LoVo (cell line): ENCODE data around the gene MS4A3.
"Not testable (repeated sequence)": the region's sequence is repeated elsewhere in the genome, so short reads cannot be mapped to it uniquely, and the experiment has no call there.

Experiments used
- DNase-seq: peaks from one replicate; pipeline ENCODE4 v3.0.0-alpha.2; 2016; ENCODE audit warnings: low spot score

Gene MS4A3, protein sequence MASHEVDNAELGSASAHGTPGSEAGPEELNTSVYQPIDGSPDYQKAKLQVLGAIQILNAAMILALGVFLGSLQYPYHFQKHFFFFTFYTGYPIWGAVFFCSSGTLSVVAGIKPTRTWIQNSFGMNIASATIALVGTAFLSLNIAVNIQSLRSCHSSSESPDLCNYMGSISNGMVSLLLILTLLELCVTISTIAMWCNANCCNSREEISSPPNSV

DNA sequence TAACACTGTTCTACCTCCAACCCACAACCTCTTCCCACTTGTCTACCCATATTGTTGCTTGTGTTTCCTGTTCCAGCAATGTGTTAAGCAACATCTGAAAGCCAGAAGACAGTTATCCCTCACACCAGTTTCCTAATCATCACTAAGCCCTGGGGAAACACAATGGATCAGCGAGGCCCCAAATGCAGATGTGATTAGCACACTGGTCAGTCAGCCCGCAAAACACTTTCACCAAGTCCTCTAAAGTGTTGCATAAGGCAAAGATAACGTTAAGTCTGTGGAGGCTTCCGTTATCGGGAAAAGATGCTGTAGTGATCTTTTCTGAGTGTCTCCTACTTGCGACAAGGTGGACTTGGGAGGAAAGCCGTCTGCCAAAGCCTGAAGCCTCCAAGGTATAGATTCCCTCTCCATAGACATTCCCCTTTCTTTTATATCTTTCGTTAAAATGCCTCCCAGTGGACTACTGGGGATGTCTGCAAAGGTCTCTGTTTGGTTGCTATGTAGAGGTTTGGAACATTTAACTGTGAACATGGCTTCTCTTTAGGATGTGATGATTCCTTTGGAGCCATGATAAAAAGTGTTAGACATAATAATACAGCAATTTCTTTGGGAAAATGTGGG is at the start of gene MS4A3:
Gene MS4A3 (plus strand): TSS at position 317 of the 621 bp plus-strand sequence. CDS start 4,496 bp downstream, outside the sequence.
- DNase-seq, result no peak

DNA sequence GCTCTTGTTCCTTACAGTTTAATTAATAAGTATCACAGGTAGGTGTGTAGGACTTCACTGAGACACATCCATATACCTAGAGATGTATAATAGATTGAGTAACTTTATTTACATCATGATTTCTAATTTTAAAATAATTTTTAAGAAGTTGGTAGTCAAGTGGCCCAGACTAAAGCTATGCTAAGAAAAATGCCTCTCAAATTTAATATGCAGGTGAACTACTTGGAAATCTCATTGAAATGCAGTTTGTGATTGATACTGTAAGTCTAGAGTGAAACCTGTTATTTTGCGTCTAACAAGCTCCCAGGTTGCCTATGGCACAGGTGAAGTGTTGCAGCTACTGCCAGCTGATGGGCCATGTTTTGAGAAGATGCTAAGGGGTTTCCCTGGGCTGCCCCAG is 39.6 kb upstream of the MS4A3 start, which contains the start of gene OOSP4B:
Gene OOSP4B (plus strand): TSS at position 301 of the 400 bp plus-strand sequence.
- DNase-seq, result no peak

DNA sequence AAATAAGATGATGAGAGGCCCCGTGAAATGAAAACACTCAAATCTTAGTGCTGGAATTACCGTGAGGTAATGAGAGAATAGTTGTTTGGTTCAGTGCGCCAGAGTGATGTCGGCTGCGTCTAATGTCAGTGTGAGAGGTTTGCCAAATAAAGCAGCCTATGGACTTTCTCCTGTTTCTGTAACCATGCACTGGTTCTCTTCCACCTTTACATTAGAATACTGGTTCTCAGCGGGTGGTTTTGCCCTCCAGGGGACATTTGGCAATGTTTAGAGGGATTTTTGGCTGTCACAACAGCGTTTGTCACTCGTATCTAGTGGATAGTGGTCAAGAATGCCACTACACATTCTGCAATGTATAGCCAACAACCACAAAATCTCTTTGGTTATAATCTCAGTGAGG is 38.4 kb upstream of the MS4A3 start:
- DNase-seq, result no peak

DNA sequence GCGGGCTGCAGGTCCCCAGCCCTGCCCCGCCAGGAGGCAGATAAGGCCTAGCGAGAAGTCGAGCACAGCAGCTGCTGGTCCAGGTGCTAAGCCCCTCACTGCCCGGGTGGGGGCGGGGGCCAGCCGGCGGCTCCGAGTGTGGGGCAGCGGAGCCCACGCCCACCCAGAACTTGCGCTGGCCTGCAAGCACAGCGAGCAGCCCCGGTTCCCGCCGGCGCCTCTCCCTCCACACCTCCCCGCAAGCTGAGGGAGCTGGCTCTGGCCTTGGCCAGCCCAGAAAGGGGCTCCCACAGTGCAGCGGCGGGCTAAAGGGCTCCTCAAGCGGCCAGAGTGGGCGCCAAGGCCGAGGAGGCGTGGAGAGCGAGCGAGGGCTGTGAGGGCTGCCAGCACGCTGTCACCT is 36.1 kb upstream of the MS4A3 start:
- not testable (repeated sequence) for DNase-seq

DNA sequence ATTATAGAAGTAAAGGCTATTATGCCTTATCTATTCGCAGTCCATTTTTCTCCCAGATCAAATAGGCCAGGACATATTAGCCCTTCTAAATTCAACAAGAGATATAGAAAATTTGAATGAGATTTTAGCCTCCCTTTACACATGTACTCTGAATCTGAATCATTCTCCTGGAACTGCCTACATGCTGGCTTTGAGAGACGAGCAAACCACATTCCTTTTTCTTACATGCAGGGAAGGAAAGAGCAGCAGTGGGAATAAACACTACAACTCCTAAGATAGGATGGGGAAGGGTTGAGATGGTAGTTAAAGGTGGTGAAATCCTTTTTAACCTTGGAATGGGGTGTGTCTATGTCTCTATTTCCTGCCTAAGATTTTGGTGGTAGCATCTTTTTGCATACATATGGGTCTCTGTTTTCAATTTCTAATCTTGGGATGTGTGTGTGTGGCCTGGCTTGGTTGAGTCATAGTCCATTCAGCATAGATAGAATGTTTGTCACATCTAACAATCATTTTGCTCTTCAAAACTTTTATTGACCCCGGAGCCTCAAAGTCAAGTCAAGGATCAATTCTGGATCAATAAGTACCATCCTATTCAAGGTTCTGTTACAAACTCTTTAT is 27.3 kb upstream of the MS4A3 start:
- DNase-seq, result no peak

DNA sequence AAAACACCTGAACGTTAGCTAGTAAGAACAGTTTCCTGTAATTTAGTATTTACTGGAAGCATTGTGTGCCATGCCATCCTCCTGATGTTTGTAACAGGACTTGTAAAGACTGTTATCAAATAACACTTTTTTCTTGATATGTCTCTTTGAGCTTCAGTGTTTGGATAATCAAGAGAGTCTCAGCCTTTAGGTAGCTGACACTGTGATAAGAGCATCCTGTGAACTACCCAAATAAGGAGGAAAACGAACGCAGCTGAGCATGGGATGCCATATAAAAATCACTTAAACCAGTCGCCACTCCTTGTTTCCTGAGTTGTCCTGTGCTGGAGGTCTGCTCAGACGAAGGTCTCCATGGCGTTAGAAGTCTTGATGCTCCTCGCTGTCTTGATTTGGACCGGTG is 16.4 kb upstream of the MS4A3 start, which contains the start of gene OOSP2:
Gene OOSP2 (plus strand): TSS at position 301 of the 400 bp plus-strand sequence. CDS start 51 bp downstream, at position 352.
- no peak for DNase-seq

DNA sequence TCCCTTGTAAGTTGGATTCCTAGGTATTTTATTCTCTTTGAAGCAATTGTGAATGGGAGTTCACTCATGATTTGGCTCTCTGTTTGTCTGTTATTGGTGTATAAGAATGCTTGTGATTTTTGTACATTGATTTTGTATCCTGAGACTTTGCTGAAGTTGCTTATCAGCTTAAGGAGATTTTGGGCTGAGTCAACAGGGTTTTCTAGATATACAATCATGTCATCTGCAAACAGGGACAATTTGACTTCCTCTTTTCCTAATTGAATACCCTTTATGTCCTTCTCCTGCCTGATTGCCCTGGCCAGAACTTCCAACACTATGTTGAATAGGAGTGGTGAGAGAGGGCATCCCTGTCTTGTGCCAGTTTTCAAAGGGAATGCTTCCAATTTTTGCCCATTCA is 6.0 kb upstream of the MS4A3 start:
- not testable (repeated sequence) for DNase-seq

DNA sequence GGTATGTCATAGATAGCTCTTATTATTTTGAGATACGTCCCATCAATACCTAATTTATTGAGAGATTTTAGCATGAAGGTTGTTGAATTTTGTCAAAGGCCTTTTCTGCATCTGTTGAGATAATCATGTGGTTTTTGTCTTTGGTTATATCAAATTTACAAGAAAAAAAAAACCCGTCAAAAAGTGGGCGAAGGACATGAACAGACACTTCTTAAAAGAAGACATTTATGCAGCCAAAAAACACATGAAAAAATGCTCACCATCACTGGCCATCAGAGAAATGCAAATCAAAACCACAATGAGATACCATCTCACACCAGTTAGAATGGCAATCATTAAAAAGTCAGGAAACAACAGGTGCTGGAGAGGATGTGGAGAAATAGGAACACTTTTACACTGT is 5.6 kb upstream of the MS4A3 start:
- DNase-seq, result not testable (repeated sequence)

DNA sequence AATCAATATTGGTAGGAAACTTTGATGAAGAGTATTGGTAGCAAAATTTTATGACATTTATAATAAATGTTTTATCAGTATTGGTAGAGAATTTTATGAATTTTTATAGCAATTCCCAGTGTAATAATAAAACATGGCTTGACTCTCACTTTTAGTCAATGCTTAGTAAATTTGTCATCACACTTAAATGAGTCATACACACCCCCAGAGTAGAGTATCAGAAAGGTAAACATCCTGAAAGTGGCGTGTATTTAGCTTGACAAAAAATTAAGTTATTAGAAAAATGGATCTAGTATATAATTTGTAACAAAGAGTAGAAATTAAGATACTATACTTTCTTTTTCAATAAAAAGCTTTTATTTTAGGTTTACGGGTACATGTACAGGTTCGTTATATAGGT is 2.6 kb downstream of the MS4A3 start:
- no peak for DNase-seq

DNA sequence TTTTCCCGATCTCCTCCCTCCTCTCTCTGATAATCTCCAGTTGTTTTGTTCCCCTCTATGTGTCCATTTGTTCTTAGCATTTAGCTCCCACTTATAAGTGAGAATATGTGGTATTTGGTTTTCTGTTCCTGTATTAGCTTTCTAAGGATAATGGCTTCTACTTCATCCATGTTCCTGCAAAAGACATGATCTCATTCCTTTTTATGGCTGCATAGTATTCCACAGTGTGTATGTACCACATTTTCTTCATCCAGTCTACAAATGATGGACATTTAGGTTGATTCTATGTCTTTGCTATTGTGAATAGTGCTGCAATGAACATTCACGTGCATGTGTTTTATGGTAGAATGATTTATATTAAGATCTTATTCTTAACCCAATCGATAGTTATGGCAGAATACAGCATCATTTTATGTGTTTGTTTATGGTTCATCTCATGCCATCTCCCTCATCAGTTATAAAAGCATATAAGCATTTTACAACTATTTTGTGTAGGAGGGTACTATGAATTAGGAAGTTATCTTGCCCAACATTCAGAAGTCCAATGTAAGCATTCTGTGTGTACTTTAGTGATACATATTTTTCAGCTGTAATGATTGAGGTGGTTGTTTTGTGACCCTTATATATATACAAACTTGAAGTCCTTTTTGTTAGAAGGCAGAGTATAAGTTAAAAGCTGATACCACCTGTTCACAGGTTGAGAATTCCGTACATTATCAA is 3.2 kb downstream of the MS4A3 start:
- DNase-seq, result no peak

DNA sequence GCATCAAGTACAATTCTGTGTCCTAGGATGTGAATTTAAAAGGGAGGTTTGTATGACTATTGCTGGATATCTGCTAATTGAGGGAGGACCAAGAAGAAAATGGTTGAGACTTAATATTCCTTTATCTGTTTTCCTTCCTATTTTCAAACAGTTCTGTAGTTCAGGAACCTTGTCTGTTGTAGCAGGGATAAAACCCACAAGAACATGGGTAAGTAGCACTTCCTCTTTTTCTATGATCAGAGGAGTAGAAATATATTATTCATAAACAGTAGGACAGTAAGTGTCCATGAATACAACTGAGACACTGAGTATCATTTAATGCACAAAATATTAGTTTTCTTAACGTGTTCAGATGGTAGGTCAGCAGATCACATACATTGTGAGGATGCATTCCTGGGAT is 7.6 kb downstream of the MS4A3 start:
- DNase-seq, result no peak

DNA sequence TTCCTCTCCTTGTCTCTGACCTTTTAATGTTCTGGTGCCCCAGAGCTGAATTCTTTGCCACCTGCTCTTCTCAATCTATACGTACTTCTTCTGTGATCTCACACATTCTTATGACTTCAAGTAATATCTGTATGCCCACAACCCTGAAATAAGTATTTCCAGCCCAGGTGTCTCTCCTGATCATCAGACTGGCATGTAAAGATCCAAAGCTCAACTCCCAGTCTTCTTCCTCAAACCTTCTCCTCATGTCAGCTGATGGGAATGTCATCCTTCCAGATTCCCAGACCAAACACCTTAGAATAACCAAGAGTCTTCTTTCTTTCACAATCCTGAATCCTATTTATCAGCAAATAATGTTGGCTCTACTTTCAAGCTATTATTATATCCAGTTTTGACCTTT is 9.3 kb downstream of the MS4A3 start:
- no peak for DNase-seq

DNA sequence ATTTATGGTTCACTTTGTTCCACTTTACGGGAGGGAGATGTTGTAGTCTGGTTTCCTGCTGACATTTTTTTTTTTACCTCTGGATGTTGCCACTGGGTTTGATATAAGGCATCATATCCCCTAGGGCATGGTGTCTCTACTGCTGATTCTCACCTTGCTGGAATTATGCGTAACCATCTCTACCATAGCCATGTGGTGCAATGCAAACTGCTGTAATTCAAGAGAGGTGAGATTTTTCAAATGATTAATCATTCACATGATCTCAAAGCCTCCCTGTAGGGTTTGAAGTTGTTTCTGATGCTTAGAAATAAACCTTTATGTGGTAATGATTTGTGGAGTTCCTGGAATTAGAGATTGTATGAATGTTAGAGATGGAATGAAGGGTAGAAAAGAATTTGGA is 13.0 kb downstream of the MS4A3 start:
- no peak for DNase-seq

DNA sequence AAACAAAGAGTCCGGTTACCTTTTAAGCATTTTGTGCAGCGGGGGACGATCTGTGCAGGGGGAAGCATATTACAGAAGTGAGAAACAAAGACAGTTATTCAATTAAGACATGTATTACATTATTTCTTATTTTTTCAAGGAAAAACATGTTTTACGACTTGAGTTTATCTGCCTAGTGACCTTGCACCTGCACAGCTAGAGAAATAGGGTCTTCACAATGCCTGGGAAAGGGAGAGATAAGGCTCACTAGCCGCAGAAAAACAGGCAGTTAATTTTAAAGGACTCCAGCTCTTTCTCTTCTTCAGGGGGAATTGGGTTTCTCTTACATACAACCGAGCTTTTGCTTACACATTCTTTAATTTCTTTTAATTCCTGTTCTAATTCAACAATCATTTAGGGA is 15.2 kb downstream of the MS4A3 start:
- DNase-seq, result not testable (repeated sequence)

DNA sequence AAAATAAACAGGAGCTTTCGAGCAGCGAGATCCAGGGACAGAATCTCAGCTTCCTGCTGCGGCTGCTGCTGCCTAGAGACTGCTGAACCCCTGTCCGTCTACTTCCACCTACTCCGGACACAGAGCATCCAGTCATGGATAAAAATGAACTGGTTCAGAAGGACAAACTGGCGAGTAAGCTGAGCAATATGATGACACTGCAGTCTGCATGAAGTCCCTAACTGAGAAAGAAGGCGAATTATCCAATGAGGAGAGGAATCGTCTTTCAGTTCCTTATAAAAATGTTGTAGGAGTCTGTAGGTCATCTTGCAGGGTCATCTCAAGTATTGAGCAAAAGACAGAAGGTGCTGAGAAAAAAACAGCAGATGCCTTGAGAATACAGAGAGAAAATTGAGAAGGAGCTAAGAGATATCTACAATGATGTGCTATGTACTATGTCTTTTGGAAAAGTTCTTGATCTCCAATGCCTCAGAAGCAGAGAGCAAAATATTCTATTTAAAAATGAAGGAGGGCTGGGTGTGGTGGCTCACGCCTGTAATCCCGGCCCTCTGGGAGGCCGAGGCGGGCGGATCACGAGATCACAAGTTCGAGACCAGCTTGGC is 20.9 kb downstream of the MS4A3 start:
- DNase-seq, result no peak

DNA sequence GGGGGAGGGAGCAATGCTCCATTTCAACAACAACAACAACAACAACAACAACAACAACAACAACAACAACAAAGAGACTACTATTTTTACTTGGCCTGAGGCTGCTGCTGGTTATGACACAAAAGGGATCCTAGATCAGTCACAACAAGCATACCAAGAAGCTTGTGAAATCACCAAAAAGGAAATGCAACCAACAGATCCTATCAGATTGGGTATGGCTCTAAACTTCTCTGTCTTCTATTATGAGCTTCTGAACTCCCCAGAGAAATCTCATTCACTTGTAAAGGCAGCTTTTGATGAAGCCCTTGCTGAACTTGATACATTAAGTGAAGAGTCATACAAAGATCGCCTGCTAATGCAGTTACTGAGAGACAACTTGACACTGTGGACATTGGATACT is 21.5 kb downstream of the MS4A3 start:
- no peak for DNase-seq

DNA sequence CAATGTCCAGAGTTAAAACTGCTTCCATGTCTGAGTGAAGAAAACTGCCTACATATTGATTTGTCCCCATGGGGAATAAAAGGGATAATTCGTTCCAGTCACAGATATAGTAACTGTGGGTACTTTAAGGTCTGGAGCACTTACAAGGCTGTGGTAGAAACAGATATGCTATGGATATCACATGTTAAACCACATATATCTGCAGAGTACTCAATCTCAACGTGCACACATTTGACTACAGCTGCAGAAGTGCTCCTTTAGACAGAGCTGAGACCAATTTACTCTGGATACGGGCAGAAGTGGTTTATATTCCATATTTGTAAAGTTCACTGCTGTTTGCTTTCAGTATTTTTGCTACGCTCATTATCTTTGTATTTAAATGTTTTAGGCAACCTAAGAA is 22.3 kb downstream of the MS4A3 start:
- no peak for DNase-seq

DNA sequence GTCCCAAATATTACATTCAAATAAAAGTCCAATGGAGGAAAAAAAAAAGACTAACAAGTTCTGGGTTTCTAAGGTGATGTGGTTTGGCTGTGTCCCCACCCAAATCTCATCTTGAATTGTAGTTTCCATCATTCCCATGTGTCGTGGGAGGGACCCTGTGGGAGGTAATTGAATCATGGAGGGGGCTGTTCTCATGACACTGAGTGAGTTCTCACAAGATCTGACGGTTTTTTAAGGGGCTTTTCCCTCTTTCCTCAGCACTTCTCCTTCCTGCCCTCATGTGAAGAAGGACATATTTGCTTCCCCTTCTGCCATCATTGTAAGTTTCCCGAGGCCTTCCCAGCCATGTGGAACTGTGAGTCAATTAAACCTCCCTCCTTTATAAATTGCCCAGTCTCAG is 24.1 kb downstream of the MS4A3 start:
- DNase-seq, result no peak

DNA sequence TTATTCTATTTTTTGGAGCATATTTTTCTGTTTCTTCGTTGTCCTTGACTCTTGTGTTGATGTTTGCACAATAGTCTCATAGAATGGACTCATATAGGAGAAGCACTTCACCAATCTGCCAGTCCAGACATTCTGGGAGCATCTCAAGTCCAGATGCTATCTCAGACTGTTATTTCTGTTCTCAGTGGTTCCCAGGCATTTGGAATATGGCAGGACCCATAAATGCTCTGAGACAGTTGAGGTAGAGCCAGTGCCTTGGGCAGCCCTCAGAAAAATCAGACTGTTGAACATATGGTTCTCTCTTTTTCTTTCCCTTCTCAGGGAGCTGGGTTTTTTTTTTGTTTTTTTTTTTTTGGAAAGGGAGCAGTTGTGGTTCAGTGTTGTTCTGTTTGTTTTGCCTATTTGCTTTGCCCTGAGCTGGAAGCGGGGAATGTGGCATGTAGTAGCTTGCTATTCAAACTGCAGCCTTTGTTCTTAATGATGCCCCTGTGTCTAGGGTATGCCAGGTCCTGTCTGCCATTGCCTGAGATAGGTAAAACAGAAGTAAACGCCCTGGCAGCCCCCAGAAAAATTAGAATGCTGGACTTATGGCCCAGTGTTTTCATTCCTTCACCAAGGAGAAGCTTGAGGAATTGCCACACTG is 28.3 kb downstream of the MS4A3 start:
- DNase-seq, result no peak

DNA sequence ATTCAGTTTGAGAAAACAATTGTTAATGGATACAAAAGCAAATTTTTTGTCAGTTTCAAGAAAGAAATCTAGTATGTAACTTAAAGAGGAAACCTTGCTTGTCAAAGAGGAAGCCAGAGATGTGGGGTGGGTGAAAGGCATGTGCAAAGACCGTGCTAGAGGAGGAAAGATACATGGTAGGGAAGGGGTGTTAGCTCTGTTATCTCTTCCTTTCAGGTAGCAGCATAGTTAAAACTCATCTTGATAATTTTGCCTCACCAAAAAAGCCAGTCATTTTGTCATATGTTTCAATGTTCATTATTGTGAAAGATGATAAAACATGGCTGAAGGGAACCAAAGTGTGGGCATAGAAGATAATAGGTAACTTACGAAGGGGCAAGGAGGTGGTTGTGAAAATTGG is 29.4 kb downstream of the MS4A3 start:
- DNase-seq, result no peak

DNA sequence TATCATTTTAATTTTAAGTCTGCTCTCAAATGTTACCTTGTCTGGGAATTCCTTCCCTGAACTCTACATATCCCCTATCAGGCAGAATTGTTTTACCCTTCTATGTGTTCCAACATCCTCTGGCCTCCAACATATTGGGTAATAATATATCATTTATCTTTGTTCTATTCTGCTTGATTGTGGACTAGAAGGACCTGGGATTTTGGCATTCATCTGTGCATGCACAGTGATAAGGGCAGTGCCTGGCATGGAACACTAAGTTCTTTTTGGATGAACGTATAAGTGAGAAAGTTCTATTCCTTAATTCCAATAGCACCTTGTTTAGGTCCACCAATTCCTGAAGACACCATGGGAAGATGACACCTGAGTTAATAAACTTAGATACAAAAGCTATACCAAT is 30.8 kb downstream of the MS4A3 start:
- no peak for DNase-seq

DNA sequence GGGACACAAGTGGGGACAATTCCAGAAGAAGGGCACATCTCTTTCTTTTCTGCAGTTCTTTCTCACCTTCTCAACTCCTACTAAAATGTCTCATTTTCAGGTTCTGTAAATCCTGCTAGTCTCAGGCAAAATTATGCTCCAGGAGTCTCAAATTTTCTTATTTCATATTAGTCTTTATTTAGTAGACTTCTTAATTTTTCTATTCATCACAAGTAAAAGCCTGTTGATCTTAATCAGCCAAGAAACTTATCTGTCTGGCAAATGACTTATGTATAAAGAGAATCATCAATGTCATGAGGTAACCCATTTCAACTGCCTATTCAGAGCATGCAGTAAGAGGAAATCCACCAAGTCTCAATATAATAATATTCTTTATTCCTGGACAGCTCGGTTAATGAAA is 31.9 kb downstream of the MS4A3 start, which contains the start of gene MS4A2:
Gene MS4A2 (plus strand): TSS at position 301 of the 400 bp plus-strand sequence. CDS start 102 bp downstream, outside the sequence.
- no peak for DNase-seq
